ENCODE data around the gene TRPC4AP.

DNA sequence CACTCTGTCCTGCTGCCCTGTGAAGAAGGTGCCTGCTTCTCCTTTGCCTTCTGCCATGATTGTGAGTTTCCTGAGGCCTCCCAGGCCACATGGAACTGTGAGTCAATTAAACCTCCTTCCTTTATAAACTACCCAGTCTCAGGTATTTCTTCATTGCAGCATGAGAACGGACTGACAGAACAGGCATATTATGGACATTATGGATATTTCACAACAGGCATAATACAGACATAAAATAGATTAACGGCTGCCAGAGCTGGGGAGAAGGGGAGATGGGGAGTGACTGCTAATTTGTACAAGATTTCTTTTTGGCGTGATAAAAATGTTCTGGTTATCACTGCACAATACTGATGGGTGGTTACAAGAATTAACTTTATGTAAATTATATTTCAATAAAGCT is 29.4 kb downstream of the TRPC4AP start:
- TF ChIP-seq, protein P1, sequence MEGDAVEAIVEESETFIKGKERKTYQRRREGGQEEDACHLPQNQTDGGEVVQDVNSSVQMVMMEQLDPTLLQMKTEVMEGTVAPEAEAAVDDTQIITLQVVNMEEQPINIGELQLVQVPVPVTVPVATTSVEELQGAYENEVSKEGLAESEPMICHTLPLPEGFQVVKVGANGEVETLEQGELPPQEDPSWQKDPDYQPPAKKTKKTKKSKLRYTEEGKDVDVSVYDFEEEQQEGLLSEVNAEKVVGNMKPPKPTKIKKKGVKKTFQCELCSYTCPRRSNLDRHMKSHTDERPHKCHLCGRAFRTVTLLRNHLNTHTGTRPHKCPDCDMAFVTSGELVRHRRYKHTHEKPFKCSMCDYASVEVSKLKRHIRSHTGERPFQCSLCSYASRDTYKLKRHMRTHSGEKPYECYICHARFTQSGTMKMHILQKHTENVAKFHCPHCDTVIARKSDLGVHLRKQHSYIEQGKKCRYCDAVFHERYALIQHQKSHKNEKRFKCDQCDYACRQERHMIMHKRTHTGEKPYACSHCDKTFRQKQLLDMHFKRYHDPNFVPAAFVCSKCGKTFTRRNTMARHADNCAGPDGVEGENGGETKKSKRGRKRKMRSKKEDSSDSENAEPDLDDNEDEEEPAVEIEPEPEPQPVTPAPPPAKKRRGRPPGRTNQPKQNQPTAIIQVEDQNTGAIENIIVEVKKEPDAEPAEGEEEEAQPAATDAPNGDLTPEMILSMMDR (IDR thresholded peaks at IDR 0.05): no peak
- TF ChIP-seq POLR2A (IDR thresholded peaks at IDR 0.05): no peak
- no peak for TF ChIP-seq EP300 (IDR thresholded peaks at IDR 0.05)
